GM12864 (cell line): Measurements from ENCODE around the gene MYL5.

ENCODE experiments used
- DNase-seq: peaks from one replicate; pipeline ENCODE4 v3.0.0-alpha.2; 2011; ENCODE audit warnings: low read depth
- H3K4me3 ChIP-seq: 2 replicates; pipeline ENCODE4 v1.5.1; 2011; ENCODE audit warnings: mild to moderate bottlenecking, low read depth, low read length, control low read depth
- TF ChIP-seq, protein P1 (sequence below): IDR thresholded peaks from 2 replicates; pipeline ENCODE4 v1.5.1; 2011; ENCODE audit warnings: low read depth, mild to moderate bottlenecking, moderate library complexity, low read length, control low read depth, inconsistent platforms; ENCODE audit errors: missing control alignments

The MYL5 gene

DNA sequence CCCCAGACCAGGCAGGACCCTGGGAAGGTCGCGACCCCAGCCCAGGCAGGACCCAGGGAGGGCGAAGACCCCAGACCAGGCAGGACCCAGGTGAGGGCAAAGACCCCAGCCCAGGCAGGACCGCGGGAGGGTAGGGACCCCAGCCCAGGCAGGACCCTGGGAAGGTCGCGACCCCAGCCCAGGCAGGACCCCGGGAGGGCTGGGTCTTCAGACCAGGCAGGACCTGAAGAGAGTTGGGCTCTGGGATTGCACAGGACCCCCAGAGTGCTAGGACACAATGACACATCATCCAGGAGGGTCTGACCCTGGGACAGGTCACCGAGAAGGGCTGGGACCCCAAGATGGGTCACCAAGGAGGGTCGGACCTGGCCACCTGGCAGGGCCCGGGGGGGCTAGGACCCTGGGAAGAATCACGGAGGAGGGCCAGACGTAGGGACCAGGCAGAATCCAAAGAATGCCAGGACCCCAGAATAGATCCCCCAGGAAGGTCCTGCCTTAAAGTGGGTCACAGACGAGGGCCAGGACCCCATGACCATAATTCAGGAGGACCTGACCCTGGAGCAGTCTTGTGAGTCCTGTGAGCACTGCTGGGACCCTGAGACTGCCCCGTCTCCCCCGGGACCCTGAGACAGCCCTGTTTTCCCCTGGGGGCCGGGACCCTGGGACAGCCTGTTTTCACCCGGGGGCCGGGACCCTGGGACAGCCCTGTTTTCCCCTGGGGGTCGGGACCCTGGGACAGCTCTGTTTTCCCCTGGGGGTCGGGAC, 32.7 kb downstream of the MYL5 start:
- no peak for DNase-seq
- TF ChIP-seq, protein P1, sequence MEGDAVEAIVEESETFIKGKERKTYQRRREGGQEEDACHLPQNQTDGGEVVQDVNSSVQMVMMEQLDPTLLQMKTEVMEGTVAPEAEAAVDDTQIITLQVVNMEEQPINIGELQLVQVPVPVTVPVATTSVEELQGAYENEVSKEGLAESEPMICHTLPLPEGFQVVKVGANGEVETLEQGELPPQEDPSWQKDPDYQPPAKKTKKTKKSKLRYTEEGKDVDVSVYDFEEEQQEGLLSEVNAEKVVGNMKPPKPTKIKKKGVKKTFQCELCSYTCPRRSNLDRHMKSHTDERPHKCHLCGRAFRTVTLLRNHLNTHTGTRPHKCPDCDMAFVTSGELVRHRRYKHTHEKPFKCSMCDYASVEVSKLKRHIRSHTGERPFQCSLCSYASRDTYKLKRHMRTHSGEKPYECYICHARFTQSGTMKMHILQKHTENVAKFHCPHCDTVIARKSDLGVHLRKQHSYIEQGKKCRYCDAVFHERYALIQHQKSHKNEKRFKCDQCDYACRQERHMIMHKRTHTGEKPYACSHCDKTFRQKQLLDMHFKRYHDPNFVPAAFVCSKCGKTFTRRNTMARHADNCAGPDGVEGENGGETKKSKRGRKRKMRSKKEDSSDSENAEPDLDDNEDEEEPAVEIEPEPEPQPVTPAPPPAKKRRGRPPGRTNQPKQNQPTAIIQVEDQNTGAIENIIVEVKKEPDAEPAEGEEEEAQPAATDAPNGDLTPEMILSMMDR, result no peak
- H3K4me3 ChIP-seq, result peak overlapping the region; percentile 98

DNA sequence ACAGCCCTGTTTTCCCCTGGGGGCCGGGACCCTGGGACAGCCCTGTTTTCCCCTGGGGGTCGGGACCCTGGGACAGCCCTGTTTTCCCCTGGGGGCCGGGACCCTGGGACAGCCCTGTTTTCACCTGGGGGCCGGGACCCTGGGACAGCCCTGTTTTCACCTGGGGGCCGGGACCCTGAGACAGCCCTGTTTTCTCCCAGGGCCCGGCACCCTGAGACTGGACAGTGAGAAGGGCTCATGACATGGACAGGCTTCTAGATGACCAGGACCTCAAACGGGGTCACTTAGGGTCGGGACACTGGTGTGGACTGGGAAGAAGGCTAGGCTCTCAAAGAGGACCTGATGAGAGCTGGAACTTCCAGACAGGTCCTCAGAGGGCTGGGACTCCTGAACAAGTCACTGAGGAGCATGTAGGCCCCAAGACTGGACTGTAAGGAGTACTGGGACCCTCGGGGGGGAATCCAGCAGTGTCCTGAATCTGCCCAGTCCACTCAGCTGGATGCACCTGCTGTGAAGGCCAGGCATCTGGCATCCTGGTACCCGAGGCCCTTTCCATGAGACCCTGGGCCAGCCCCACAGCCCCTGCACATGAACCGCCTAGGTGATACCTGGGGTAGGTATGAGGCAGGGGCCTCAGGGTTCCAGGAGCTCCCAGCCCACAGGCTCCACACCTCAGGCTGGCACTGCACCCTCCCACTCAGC, 33.7 kb downstream of the MYL5 start:
- H3K4me3 ChIP-seq, result no peak overlapping the region
- DNase-seq, result no peak
- TF ChIP-seq, protein P1, result no peak

DNA sequence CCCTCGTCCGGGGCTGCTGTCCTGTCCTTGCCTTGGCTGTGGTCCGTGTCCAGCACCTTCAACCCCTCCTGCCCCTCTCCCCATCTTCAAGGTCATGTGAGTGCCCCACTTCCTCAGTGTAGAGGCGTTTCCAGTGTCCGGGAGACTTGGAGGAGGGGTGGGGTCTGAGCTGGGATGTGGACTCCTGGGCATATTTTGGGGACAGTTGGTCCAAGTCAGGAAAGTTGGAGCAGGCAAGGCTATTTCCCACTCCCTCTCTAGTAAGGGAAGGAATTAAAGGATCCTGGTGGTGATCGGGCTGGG, 34.2 kb downstream of the MYL5 start:
- DNase-seq, result no peak
- TF ChIP-seq, protein P1, result no peak
- no peak overlapping the region for H3K4me3 ChIP-seq

DNA sequence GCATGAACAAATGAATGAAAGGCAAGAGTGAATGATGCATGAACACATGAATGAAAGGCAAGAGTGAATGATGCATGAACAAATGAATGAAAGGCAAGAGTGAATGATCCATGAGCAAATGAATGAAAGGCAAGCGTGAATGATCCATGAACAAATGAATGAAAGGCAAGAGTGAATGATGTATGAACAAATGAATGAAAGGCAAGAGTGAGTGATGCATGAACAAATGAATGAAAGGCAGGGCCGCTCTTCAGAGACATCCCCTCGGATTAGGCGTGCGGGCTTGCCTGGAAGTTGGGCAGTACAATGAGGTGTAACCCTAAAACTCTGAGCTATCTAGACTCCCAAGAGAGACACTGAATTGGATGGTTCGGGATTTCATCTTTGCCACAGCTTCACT, 35.0 kb downstream of the MYL5 start:
- TF ChIP-seq, protein P1, result no peak
- no peak for DNase-seq
- no peak overlapping the region for H3K4me3 ChIP-seq

DNA sequence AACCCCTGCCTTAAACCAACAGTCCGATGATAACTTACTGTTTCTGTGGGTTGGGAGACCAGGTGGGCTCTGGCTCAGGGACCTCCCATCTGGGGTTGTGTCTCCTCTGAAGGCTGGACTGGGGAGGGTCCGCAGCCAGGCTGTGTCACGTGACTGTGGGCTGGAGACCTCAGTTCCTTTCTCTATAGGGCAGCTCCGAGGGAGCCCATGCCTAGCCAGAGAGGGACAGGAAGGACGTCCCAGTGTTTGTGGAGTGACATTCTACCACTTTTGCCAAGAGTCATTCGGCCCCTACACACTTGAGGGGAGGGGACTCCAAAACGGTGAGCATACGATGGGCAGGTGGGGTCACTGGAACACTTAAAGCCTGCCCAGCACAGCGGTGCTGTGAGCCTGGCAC, 35.8 kb downstream of the MYL5 start:
- TF ChIP-seq, protein P1, result no peak
- DNase-seq, result no peak
- H3K4me3 ChIP-seq, result no peak overlapping the region

DNA sequence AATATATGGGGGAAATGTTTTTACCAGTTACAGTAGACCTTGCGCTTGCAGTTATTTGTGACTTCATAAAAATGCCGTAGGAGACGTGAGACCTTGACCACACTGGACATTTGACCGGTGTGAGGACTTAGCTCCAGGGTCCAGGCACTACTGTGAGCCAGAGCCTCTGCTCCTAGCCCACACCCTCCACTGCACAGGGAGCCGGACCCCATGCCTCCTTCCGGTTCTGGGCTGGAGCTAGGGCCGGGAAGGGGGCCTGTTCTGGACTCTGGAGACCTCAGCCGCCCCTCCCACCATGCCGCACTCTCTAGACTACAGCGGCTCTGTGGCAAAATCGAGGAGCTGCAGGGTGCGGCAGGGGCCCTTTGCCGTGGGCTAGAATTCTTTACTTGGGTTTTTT, 36.6 kb downstream of the MYL5 start:
- TF ChIP-seq, protein P1, result no peak
- H3K4me3 ChIP-seq, result no peak overlapping the region
- DNase-seq, result no peak

DNA sequence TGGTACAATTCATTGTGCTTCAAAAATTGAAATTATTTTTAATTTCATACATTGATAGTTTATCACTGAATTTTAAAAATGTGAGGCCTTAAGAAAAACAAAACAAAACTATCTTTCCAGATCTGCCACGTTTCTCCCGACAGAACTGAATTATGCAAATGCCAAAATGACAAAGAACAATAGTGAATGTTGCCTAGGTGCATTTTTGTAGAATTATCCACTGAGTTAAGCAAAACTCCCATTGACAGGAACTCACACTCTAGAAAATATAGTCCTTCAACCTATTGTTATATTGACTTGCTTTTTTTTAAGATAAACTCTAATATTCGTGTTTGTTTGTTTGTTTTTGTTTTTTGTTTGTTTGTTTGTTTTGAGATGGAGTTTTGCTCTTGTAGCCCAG, 37.8 kb downstream of the MYL5 start:
- DNase-seq, result no peak
- TF ChIP-seq, protein P1, result no peak
- H3K4me3 ChIP-seq, result no peak overlapping the region
